GM19193 (cell line): ENCODE results near the gene VWA3A.

Source experiments
- POLR2A ChIP-seq: IDR thresholded peaks from 4 replicates; pipeline ENCODE4 v1.6.1; 2011; ENCODE audit not compliant: insufficient read depth, insufficient read length; ENCODE audit errors: extremely low read depth

Gene VWA3A

DNA sequence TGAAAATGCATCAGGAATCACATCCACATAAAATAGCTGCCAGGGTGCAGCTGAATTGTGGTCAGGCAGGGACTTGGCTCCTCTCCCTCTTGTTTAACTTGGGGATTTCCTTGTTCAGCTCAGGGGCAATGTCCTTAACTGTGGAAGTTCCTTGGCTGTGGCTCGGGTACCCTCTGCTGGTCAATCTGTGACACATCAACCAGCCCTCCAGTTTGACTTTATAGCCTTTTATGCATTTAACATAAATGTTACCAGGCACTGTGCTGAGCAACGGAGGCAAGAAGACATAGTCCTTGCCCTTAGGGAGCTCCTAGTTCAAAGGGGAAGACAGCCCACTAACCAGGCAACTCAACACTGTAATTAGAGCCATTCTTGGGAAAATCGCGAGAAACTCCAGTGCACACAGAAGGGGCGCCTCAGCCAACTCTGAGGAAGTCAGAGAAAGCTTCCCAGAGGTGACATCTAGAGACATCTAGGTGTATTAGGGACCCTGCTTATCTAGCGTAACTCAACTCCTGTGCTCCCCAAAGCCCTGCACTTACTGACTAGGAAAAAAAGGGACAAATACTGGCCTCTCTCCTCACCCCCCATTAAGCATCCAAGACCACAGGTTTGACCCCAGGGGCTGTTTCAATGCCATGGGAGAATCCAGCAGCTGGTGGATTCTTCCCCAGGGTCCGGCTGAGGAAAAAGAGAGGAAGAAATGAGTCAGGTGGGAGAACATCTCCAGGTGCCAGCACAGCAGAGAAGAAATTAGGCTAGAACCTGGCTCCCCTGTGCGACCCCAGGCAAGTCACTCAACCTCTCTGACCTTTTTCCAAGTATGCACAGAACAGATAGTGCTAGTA lies 96.5 kb downstream of the VWA3A start:
- TF ChIP-seq POLR2A, result no peak

DNA sequence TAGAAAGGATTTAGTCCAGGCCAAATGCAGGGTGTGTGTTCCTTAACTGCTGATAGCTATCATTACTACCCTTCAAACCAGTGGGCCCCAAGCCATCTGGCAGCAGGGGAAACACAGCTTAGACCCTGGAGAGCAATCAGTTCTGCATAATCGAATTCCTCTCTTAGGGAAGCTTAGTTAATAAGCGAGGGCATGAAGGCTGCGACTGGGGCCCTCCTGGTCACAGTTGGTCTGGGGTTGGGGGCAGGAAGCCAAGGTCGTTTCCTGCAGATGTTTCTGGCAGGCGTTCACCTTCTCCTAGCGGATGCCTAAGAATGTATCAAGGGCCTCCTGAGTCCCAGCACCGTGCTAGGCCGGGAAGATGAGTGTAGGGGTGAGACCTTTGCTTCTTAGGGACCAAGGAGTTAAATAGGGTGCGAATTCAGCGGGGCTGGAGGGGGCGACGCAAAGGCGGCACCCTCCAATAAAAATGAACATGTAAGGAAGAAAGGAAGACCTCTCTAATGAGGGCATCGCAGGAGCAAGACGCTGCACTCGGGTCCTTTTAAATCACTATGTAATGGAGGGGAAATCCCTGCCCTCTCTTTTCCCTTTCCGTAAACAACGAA lies 97.2 kb downstream of the VWA3A start:
- TF ChIP-seq POLR2A, result no peak

DNA sequence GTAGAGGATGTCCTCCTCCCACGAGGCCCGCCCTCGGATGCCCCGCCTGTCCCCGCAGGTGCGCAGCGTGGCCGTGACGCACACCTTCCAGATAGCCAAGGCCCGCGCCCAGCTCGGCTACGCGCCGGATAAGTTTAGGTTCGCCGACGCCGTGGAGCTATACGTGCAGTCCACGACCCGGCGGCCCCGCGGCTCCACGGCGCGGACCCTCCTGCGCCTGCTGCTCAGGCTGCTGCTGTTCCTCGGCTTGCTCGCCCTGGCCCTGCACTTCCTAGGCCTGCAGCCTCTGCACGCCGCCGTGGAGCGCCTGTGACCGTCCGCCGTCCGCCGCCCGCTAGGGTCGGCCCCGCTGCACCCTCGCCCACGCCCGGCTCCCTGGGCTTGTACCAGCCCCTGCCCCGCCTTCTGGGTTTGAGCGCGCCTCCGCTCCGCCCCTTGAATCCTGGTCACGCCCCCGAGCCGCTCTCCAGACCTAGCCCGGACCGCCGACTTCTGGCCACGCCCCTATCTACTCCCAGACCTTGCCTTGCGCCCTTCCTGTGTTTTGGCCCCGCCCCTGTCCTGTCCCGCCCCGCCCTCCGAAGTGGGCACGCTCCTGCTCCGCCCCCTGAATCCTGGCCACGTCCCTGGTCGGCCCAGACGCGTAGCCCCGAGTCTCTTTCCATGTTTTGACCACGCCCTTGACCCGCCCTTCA lies 97.9 kb downstream of the VWA3A start:
- TF ChIP-seq POLR2A, result peak; percentile 69

DNA sequence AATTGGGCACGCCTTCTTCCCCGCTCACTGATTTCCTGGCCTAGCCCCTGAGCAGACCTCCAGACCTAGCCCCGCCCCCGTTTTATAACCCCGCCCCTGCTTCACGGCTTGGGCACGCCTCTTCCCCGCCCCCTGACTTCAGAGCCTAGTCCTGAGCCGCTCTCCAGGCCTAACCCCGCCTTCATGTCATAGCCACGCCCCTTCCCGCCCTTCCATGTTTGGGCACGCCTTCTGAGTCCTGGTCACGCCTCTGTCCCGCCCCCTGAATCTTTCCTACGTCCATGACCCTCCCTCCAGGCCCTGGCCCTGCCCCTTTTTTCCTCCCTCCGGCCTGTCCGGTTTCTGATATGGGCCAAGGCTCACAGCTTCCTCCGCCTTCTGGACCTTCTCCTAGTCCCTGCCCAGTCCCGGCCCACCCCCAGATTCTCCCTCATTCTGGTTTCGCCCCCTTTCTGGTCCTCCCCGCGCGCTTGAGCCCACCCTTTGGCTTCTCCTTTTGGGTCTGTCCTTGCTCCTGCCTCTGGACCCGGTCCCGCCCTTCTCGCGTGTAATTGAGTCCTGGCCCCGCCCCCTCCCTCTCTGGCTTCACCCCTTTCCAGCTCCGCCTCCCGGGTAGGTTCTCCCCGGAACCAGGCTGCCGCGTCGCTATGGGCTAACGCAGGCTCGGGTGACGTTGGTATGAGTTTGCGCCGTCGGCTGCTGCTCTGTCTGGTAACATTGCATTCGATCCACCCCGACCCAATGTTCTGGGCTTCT lies 98.6 kb downstream of the VWA3A start:
- TF ChIP-seq POLR2A, result peak; percentile 76

DNA sequence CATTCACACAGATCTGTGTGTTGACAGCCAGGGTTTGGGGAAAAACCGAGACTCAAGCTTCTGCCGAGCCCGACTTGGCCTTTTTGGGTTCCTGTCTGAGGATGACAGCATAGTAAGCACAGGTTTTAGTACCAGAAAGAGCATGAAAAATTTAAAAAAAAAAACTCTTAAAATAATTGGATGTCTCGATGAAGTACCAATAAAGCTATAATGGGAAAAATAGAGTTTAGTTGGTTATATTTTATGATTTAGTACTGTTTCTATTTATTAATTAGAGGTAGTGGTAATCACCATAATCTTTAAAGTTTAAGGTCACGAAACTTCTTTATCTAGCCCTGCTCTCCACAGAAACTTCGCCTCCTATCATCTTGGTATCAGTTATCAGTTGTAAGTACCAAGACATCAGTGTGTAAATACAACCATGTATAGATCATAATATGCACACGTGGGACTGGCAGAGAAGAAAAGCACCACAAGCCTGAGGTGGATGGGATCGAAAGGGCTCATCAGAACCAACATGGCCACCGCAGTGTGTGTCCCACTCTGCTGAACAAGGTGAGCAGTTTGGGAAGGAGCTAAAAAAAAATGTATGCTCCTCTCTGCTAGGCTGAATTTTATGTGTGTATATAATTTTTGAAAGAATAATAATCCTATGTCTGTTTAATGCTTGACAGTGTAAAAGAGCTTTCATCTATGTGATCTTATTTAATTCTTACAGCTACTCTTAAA lies 99.4 kb downstream of the VWA3A start:
- no peak for TF ChIP-seq POLR2A

DNA sequence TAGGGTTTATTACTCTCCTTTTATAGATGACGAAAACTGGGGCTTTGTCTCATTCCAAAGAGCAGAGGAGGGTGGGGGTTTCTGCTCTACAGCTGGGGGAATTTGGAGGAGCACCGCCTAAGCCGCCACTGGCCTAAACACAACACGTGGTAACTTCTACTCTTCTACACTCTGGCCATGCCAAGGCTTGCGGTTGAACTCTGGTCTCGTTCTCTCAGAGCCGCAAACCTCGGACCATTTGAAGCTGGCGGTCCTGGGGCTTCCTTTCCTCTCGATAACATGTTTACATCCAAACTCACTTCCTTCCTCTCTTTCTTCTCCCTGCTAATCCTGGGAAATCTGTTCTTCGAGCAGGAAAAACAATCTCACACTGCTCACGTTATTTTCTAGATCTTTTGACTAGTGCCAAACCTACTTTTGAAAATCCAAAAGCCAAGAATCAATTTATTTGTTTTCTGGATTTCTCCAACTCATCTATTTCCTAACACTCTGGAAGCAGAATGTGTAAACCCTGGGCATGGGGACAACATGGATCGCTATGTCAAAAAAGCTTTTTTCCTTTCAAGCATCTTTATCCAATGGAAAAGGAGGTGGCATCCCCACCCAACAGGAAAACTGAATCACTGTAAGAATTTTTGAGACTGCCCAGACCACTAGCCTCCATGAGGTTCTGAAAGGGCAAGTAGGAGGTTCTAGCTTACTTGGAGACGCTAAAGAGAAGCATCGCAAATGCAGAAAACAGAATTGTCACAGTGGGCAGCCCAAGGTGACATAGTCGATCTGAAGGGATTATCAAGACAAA lies 100.1 kb downstream of the VWA3A start:
- TF ChIP-seq POLR2A, result peak; percentile 65

DNA sequence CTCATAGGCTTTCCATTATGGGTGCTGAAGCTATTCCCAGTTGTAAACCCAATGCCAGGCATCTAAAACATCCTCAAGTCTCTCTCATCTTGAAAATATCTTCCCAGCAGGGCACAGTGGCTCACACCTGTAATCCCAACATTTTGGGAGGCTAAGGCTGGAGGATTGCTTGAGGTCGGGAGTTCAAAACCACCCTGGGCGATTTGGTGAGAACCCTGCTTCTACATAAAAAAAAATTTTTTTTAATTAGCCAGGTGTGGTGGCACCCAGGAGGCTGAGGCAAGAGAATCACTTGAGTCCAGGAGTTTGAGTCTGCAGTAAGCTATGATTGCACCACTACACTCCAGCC lies 100.7 kb downstream of the VWA3A start:
- no peak for TF ChIP-seq POLR2A

DNA sequence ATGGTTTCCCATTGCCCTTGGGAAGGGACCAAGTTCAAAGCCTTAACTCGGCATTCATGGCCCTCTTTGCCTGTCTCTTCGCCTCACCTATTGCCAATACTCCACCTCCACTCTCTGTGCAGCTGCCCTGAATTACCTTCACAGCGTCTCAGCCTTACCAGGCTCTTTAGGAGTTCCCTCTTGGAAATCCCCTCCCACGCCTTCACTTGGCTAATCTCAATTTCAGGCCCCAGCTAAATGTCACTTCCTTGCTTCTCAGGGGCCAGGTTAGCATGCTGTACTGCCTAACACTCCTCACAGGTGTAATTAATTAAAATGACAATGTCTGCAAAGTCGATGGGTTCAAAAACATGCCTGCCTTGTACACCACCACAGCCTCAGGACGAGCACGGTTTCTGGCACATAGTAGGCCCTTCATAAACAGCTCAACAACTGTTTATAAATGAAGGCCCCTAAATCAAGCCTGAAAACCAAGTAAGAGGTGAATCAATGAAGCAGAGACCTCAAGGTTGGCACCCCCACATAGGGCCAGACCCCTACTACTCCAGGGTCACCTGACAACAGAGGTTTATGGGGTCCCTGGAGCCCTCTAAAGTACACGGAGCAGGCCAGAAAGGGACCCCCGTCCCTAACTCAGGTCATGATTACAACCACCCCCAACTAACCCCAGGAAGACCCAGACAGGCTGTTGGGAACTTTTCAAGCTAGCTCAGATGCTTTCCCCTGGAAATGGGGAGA lies 102.5 kb downstream of the VWA3A start:
- no peak for TF ChIP-seq POLR2A

DNA sequence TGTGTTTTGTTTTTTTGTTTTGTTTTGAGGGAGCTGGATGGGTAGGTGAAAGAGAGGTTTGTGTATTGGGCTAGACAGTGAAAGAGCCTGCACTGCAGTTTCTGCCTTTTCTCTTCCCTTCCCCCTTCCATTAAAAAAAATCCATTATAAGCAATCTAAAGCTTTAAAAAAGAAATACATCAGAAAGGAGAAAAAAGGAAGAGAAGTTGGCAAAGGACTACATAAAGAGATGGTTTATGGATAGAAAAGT lies 103.0 kb downstream of the VWA3A start:
- TF ChIP-seq POLR2A, result no peak

DNA sequence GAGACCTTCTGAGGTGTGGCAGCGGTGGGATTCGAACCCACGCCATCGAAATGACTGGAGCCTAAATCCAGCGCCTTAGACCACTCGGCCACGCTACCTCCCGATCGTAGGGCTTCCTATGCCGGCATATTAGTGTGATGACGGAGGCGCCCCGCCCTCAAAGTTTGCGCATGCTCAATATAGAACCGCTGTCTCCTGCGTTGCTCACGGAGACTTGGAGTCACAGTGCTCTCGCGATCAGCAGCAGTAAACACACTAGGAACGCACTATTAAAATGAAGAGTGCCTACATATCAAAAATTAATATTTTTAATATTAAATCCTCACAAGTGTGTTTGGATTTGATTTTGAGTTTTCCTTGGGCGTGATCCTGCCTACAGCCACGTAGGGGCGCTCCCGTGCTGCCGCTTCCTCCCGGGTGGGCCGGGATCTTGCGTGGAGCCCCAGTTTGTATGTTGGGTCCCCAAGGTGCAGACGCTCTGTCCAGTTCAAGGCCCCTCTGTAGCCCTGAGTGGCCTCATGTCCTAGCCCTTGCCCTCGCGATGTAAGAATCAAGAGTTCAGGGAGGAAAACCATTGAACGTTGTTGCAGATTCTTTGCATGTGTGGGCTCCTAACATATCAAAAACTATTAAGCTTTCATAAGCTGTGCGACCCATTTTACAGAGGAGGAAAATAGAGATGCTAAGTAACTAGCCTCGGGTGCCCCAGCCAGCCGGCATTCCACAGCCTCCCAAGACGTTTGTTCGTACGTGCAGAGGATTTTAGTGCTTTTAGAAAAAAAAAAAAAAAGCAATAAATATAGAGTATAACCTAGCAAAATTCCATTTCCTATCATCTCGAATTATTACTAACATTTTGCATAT lies 103.6 kb downstream of the VWA3A start:
- TF ChIP-seq POLR2A, result peak; percentile 52

DNA sequence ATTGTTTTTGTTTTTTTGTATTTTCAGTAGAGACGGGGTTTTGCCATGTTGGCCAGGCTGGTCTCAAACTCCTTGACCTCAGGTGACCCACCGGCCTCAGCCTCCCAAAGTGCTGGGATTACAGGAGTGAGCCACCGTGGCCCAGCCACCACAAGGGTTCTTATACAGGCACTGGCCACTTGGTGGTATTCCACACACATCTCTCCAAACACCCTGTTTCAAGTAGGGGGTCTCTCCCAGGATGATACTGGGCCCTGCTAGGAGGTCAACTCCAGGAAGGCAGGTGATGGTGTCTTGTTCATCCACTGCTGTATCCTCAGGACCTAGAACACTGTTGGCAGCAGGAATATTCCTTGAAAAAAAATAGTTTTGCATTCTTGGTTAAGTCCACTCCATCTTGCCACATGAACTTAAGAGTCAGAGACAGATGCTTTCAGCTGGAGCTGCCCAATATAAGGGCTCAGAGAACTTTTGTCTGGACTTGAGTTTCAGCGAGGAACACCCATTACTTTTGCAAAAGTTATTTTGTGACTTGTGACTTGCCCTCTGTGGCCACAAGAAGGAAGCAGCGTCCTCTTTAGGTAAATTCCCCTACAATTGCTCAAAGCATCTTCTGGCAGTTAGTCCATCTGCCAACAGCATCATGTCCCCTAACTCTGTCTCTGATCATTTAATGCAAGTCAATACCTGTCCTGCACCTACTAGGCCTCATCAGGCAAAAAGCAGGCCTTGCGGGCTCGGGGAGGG lies 106.4 kb downstream of the VWA3A start:
- TF ChIP-seq POLR2A, result no peak

DNA sequence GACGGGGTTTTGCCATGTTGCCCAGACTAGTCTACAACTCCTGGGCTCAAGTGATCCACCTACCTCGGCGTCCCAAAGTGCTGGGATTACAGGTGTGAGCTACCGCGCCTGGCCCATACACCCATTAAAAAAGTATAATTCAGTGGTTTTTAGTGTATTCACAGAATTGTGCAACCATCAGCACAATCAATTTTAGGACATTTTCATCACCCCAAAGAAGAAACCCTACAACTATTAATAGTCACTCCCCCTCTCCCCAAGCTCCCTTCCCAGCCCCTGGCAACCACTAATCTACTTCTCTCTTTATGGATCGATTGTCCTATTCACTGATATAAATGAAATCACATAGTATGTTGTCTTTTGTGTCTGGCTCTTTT lies 109.9 kb downstream of the VWA3A start:
- TF ChIP-seq POLR2A, result no peak
